ENCODE measurements around the gene IZUMO4.

- TF ChIP-seq CTCF (IDR thresholded peaks at IDR 0.05 in 4 of 5, conservative IDR thresholded peaks at IDR 0.05 in 1 of 5) (no peak), POLR2A (IDR thresholded peaks at IDR 0.05) (no peak)
These were observed 5.0 kb downstream of the IZUMO4 start for GRCh38 chr19:2101417-2102335.

All from gastrocnemius medialis (tissue), 4 donors.